ENCODE data around the gene NTSR1.
A peak's percentile ranks its signal among the peaks of the same experiment; 100 is the strongest.

NTSR1 gene

GRCh38 chr20:62728028-62728780, 19.6 kb downstream of the NTSR1 start:
- DNase-seq = no peak

GRCh38 chr20:62728781-62729300, 20.2 kb downstream of the NTSR1 start:
- DNase-seq = no peak

- no peak for DNase-seq
These were observed 21.8 kb downstream of the NTSR1 start for GRCh38 chr20:62730481-62730880.

GRCh38 chr20:62732031-62732760, 23.6 kb downstream of the NTSR1 start:
- no peak for DNase-seq

- DNase-seq = no peak
These were observed 24.3 kb downstream of the NTSR1 start for GRCh38 chr20:62732842-62733525.

GRCh38 chr20:62733526-62733842, 24.8 kb downstream of the NTSR1 start:
- DNase-seq = no peak

GRCh38 chr20:62733891-62734290, 25.3 kb downstream of the NTSR1 start:
- DNase-seq = no peak

GRCh38 chr20:62734326-62734725, 25.7 kb downstream of the NTSR1 start:
- no peak for DNase-seq

- no peak for DNase-seq
These were observed 26.2 kb downstream of the NTSR1 start for GRCh38 chr20:62734881-62735280.

GRCh38 chr20:62735331-62735821, 26.7 kb downstream of the NTSR1 start:
- no peak for DNase-seq

GRCh38 chr20:62736026-62736406, 27.4 kb downstream of the NTSR1 start:
- DNase-seq = no peak

- DNase-seq = no peak
These were observed 27.9 kb downstream of the NTSR1 start for GRCh38 chr20:62736407-62737071.

- DNase-seq = no peak
These were observed 28.7 kb downstream of the NTSR1 start for GRCh38 chr20:62737271-62737811.

- no peak for DNase-seq
These were observed 29.6 kb downstream of the NTSR1 start for GRCh38 chr20:62738025-62738881.

- DNase-seq = no peak
These were observed 30.4 kb downstream of the NTSR1 start for GRCh38 chr20:62739067-62739466.

GRCh38 chr20:62739581-62740285, 31.1 kb downstream of the NTSR1 start:
- DNase-seq = no peak

- DNase-seq = peak; percentile 91
These were observed 31.9 kb downstream of the NTSR1 start for GRCh38 chr20:62740286-62741141.

- DNase-seq = peak; percentile 10
These were observed 32.6 kb downstream of the NTSR1 start for GRCh38 chr20:62741191-62741691.

GRCh38 chr20:62741701-62742491, 33.3 kb downstream of the NTSR1 start:
- no peak for DNase-seq
